ENCODE data around the gene AMOT.

AMOT gene

GRCh38 chrX:112808651-112809195, 31.9 kb downstream of the AMOT start:
- TF ChIP-seq POLR2AphosphoS5 (IDR thresholded peaks at IDR 0.05; ENCODE audit: low read depth, low read length): no peak
- no peak for TF ChIP-seq PAX5 (IDR thresholded peaks at IDR 0.05; ENCODE audit: insufficient read depth, low read length, severe bottlenecking)
- TF ChIP-seq SPI1 (IDR thresholded peaks at IDR 0.05; ENCODE audit: low read depth, low read length): no peak
- no peak for TF ChIP-seq POU2F2 (IDR thresholded peaks at IDR 0.05; ENCODE audit: low read depth, low read length)
- TF ChIP-seq TAF1 (IDR thresholded peaks at IDR 0.05; ENCODE audit: low read depth, low read length): no peak
- no peak for TF ChIP-seq POLR2A (IDR thresholded peaks at IDR 0.05; ENCODE audit: low read depth, low read length)
- no peak for FAIRE-seq
- no peak for DNase-seq (ENCODE audit: insufficient read length, low spot score)

- TF ChIP-seq POU2F2 (IDR thresholded peaks at IDR 0.05; ENCODE audit: low read depth, low read length): no peak
- no peak for TF ChIP-seq SPI1 (IDR thresholded peaks at IDR 0.05; ENCODE audit: low read depth, low read length)
- no peak for TF ChIP-seq PAX5 (IDR thresholded peaks at IDR 0.05; ENCODE audit: insufficient read depth, low read length, severe bottlenecking)
- TF ChIP-seq TAF1 (IDR thresholded peaks at IDR 0.05; ENCODE audit: low read depth, low read length): no peak
- TF ChIP-seq POLR2AphosphoS5 (IDR thresholded peaks at IDR 0.05; ENCODE audit: low read depth, low read length): no peak
- TF ChIP-seq POLR2A (IDR thresholded peaks at IDR 0.05; ENCODE audit: low read depth, low read length): no peak
- FAIRE-seq (peak; percentile 51), DNase-seq (ENCODE audit: insufficient read length, low spot score) (no peak)
Measured at GRCh38 chrX:112808007-112808406, 32.6 kb downstream of the AMOT start.

GRCh38 chrX:112803060-112803459, 37.6 kb downstream of the AMOT start:
- FAIRE-seq (no peak), DNase-seq (ENCODE audit: insufficient read length, low spot score) (no peak)
- TF ChIP-seq POU2F2 (IDR thresholded peaks at IDR 0.05; ENCODE audit: low read depth, low read length) (no peak), SPI1 (IDR thresholded peaks at IDR 0.05; ENCODE audit: low read depth, low read length) (no peak), POLR2A (IDR thresholded peaks at IDR 0.05; ENCODE audit: low read depth, low read length) (no peak), POLR2AphosphoS5 (IDR thresholded peaks at IDR 0.05; ENCODE audit: low read depth, low read length) (no peak), TAF1 (IDR thresholded peaks at IDR 0.05; ENCODE audit: low read depth, low read length) (no peak), PAX5 (IDR thresholded peaks at IDR 0.05; ENCODE audit: insufficient read depth, low read length, severe bottlenecking) (no peak)

DNA sequence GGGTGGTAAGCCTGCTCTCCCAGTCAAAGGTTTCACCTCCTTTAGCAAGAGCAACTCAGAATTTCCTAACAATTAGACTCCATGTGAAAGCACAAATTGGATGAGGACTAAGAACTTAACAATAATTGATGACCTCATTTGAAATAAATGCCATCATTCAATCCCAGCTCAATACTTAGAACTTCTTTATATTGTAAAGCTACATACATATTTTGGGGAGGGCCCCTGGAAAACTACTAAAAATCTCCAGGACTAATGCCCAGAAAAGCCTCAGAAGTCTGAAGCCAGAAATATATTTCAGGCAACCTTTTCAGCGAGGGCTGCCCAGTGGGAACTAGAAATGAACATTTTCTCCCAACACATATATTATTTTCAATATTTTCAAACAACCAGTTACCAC, 38.1 kb downstream of the AMOT start:
- no peak for TF ChIP-seq POLR2A (IDR thresholded peaks at IDR 0.05; ENCODE audit: low read depth, low read length)
- FAIRE-seq (no peak), DNase-seq (ENCODE audit: insufficient read length, low spot score) (no peak)

GRCh38 chrX:112800971-112801775, 39.5 kb downstream of the AMOT start:
- TF ChIP-seq POLR2AphosphoS5 (IDR thresholded peaks at IDR 0.05; ENCODE audit: low read depth, low read length) (no peak), POLR2A (IDR thresholded peaks at IDR 0.05; ENCODE audit: low read depth, low read length) (no peak), TAF1 (IDR thresholded peaks at IDR 0.05; ENCODE audit: low read depth, low read length) (no peak), SPI1 (IDR thresholded peaks at IDR 0.05; ENCODE audit: low read depth, low read length) (no peak), POU2F2 (IDR thresholded peaks at IDR 0.05; ENCODE audit: low read depth, low read length) (no peak), PAX5 (IDR thresholded peaks at IDR 0.05; ENCODE audit: insufficient read depth, low read length, severe bottlenecking) (no peak)
- FAIRE-seq (peak; percentile 26), DNase-seq (ENCODE audit: insufficient read length, low spot score) (no peak)

DNA sequence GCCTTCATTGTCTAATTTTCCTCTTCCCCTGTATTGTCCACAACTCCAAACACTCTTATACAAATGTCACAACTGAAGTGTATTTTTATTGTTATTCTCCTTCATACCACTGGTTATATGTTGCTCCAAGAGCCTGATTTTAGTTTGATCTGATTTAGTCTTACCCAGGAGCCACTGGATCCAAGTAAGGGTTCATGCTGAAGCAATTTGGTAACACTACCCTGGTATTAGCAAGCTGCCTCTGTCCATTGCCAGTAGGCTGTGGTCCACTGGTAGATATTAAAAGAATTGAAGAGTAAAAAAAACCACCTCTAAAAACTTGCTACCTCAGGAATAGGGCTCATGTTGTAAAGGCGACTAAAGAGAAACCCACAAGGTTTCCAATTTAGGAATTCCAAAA, 41.2 kb downstream of the AMOT start:
- FAIRE-seq (no peak), DNase-seq (ENCODE audit: insufficient read length, low spot score) (no peak)
- no peak for TF ChIP-seq POLR2A (IDR thresholded peaks at IDR 0.05; ENCODE audit: low read depth, low read length)
- TF ChIP-seq SPI1 (IDR thresholded peaks at IDR 0.05; ENCODE audit: low read depth, low read length): no peak
- no peak for TF ChIP-seq PAX5 (IDR thresholded peaks at IDR 0.05; ENCODE audit: insufficient read depth, low read length, severe bottlenecking)
- no peak for TF ChIP-seq TAF1 (IDR thresholded peaks at IDR 0.05; ENCODE audit: low read depth, low read length)
- TF ChIP-seq POLR2AphosphoS5 (IDR thresholded peaks at IDR 0.05; ENCODE audit: low read depth, low read length): no peak
- TF ChIP-seq POU2F2 (IDR thresholded peaks at IDR 0.05; ENCODE audit: low read depth, low read length): no peak

GRCh38 chrX:112798736-112799135, 41.9 kb downstream of the AMOT start:
- FAIRE-seq (no peak), DNase-seq (ENCODE audit: insufficient read length, low spot score) (no peak)
- TF ChIP-seq POLR2AphosphoS5 (IDR thresholded peaks at IDR 0.05; ENCODE audit: low read depth, low read length): no peak

GRCh38 chrX:112789931-112790330, 50.7 kb downstream of the AMOT start:
- FAIRE-seq (no peak), DNase-seq (ENCODE audit: insufficient read length, low spot score) (no peak)
- TF ChIP-seq PAX5 (IDR thresholded peaks at IDR 0.05; ENCODE audit: insufficient read depth, low read length, severe bottlenecking) (no peak), TAF1 (IDR thresholded peaks at IDR 0.05; ENCODE audit: low read depth, low read length) (no peak), SPI1 (IDR thresholded peaks at IDR 0.05; ENCODE audit: low read depth, low read length) (no peak), POLR2AphosphoS5 (IDR thresholded peaks at IDR 0.05; ENCODE audit: low read depth, low read length) (no peak), POU2F2 (IDR thresholded peaks at IDR 0.05; ENCODE audit: low read depth, low read length) (no peak), POLR2A (IDR thresholded peaks at IDR 0.05; ENCODE audit: low read depth, low read length) (no peak)

GRCh38 chrX:112786076-112786475, 54.6 kb downstream of the AMOT start:
- DNase-seq (ENCODE audit: insufficient read length, low spot score) (no peak), FAIRE-seq (peak; percentile 76)
- TF ChIP-seq POLR2A (IDR thresholded peaks at IDR 0.05; ENCODE audit: low read depth, low read length): no peak
- TF ChIP-seq TAF1 (IDR thresholded peaks at IDR 0.05; ENCODE audit: low read depth, low read length): no peak
- no peak for TF ChIP-seq PAX5 (IDR thresholded peaks at IDR 0.05; ENCODE audit: insufficient read depth, low read length, severe bottlenecking)
- TF ChIP-seq SPI1 (IDR thresholded peaks at IDR 0.05; ENCODE audit: low read depth, low read length): no peak
- no peak for TF ChIP-seq POU2F2 (IDR thresholded peaks at IDR 0.05; ENCODE audit: low read depth, low read length)
- TF ChIP-seq POLR2AphosphoS5 (IDR thresholded peaks at IDR 0.05; ENCODE audit: low read depth, low read length): no peak

- no peak for TF ChIP-seq POU2F2 (IDR thresholded peaks at IDR 0.05; ENCODE audit: low read depth, low read length)
- TF ChIP-seq TAF1 (IDR thresholded peaks at IDR 0.05; ENCODE audit: low read depth, low read length): no peak
- TF ChIP-seq POLR2A (IDR thresholded peaks at IDR 0.05; ENCODE audit: low read depth, low read length): no peak
- no peak for TF ChIP-seq POLR2AphosphoS5 (IDR thresholded peaks at IDR 0.05; ENCODE audit: low read depth, low read length)
- TF ChIP-seq SPI1 (IDR thresholded peaks at IDR 0.05; ENCODE audit: low read depth, low read length): no peak
- TF ChIP-seq PAX5 (IDR thresholded peaks at IDR 0.05; ENCODE audit: insufficient read depth, low read length, severe bottlenecking): no peak
- FAIRE-seq (no peak), DNase-seq (ENCODE audit: insufficient read length, low spot score) (no peak)
Measured at GRCh38 chrX:112785344-112785743, 55.3 kb downstream of the AMOT start.
